HG02852 (cell line): ENCODE data around the gene PHKA1.
"Not testable (repeated sequence)": the region's sequence is repeated elsewhere in the genome, so short reads cannot be mapped to it uniquely, and the experiment has no call there.

Experiments used
- ATAC-seq: cut with Tn5 transposase; IDR thresholded peaks from one replicate; pipeline ENCODE4 v1.9.1; 2021; ENCODE audit warnings: mild to moderate bottlenecking, moderate library complexity; ENCODE audit not compliant: unreplicated experiment

The PHKA1 gene

GRCh38 chrX:72573158-72573511 is 141.0 kb downstream of the PHKA1 start:
- peak; percentile 29 for ATAC-seq

GRCh38 chrX:72572248-72573157 is 141.6 kb downstream of the PHKA1 start, which contains the start of gene HDAC8:
Gene HDAC8, minus strand, starts transcription at chrX:72572843. Its CDS starts 82 bp downstream, at chrX:72572761.
- peak; percentile 94 for ATAC-seq

- no peak for ATAC-seq
These were observed 144.3 kb downstream of the PHKA1 start for GRCh38 chrX:72569786-72570185.

GRCh38 chrX:72568406-72569092 is 145.6 kb downstream of the PHKA1 start:
- ATAC-seq, result no peak

GRCh38 chrX:72566448-72566847 is 147.7 kb downstream of the PHKA1 start:
- ATAC-seq, result no peak

GRCh38 chrX:72559655-72560054 is 154.5 kb downstream of the PHKA1 start:
- not testable (repeated sequence) for ATAC-seq

GRCh38 chrX:72554448-72555140 is 159.5 kb downstream of the PHKA1 start:
- no peak for ATAC-seq

- not testable (repeated sequence) for ATAC-seq
These were observed 161.7 kb downstream of the PHKA1 start for GRCh38 chrX:72552443-72552842.

- ATAC-seq, result no peak
These were observed 168.1 kb downstream of the PHKA1 start for GRCh38 chrX:72545990-72546389.

- no peak for ATAC-seq
These were observed 173.8 kb downstream of the PHKA1 start for GRCh38 chrX:72540318-72540717.

GRCh38 chrX:72539822-72540221 is 174.3 kb downstream of the PHKA1 start:
- ATAC-seq, result no peak

GRCh38 chrX:72536542-72536941 is 177.6 kb downstream of the PHKA1 start:
- ATAC-seq, result no peak

GRCh38 chrX:72532366-72532765 is 181.7 kb downstream of the PHKA1 start:
- no peak for ATAC-seq
